Medulla oblongata (tissue), 1 donor: ENCODE measurements around the gene SCGB3A2.

Source experiments
- DNase-seq: peaks from one replicate; pipeline ENCODE4 v3.0.0-alpha.2; 2015; ENCODE audit errors: extremely low spot score

SCGB3A2 gene

GRCh38 chr5:147878066-147878759 lies at the start of gene SCGB3A2:
SCGB3A2 (plus strand) TSS chr5:147878711; CDS start chr5:147878804, 93 bp downstream.
- no peak for DNase-seq

- DNase-seq: no peak
These were observed 48.5 kb upstream of the SCGB3A2 start for GRCh38 chr5:147830035-147830434.

- no peak for DNase-seq
These were observed 47.0 kb upstream of the SCGB3A2 start, which contains the start of gene SPINK1 for GRCh38 chr5:147831465-147831864. SPINK1 (minus strand) TSS chr5:147831671; CDS start chr5:147831577, 94 bp downstream.

GRCh38 chr5:147832541-147832940 lies 46.0 kb upstream of the SCGB3A2 start:
- peak; percentile 12 for DNase-seq

GRCh38 chr5:147835386-147835798 lies 43.1 kb upstream of the SCGB3A2 start:
- DNase-seq: no peak

GRCh38 chr5:147836439-147836838 lies 42.1 kb upstream of the SCGB3A2 start:
- DNase-seq: no peak

- DNase-seq: no peak
These were observed 35.6 kb upstream of the SCGB3A2 start for GRCh38 chr5:147842869-147843268.

- DNase-seq: no peak
These were observed 33.7 kb upstream of the SCGB3A2 start for GRCh38 chr5:147844846-147845245.

- no peak for DNase-seq
These were observed 32.9 kb upstream of the SCGB3A2 start for GRCh38 chr5:147845618-147846017.

GRCh38 chr5:147849226-147849625 lies 29.3 kb upstream of the SCGB3A2 start:
- no peak for DNase-seq

GRCh38 chr5:147851578-147851977 lies 26.9 kb upstream of the SCGB3A2 start:
- DNase-seq: no peak

- DNase-seq: no peak
These were observed 26.1 kb upstream of the SCGB3A2 start for GRCh38 chr5:147852365-147852764.

- DNase-seq: no peak
These were observed 25.0 kb upstream of the SCGB3A2 start for GRCh38 chr5:147853372-147853987.

- no peak for DNase-seq
These were observed 24.2 kb upstream of the SCGB3A2 start for GRCh38 chr5:147854331-147854730.

- DNase-seq: no peak
These were observed 23.4 kb upstream of the SCGB3A2 start for GRCh38 chr5:147854894-147855773.

- DNase-seq: no peak
These were observed 22.8 kb upstream of the SCGB3A2 start for GRCh38 chr5:147855774-147856069.

- no peak for DNase-seq
These were observed 21.7 kb upstream of the SCGB3A2 start for GRCh38 chr5:147856801-147857200.

- peak; percentile 81 for DNase-seq
These were observed 21.0 kb upstream of the SCGB3A2 start for GRCh38 chr5:147857302-147858129.

- no peak for DNase-seq
These were observed 19.9 kb upstream of the SCGB3A2 start for GRCh38 chr5:147858565-147858964.

GRCh38 chr5:147859962-147860640 lies 18.4 kb upstream of the SCGB3A2 start:
- no peak for DNase-seq

GRCh38 chr5:147860641-147861025 lies 17.9 kb upstream of the SCGB3A2 start:
- DNase-seq: no peak
